Stimulated activated CD4-positive, alpha-beta T cell treated with anti-CD3 and anti-CD28 coated beads, Interleukin-1b, Interleukin-23, amount 100 ng/mL, for 1 hour (primary cell): Measurements from ENCODE around the gene BPNT1.
"Not testable (repeated sequence)": the region's sequence is repeated elsewhere in the genome, so short reads cannot be mapped to it uniquely, and the experiment has no call there.

Source experiments
- DNase-seq, 2 donors: peaks; one replicate each; pipeline ENCODE4 v3.0.0-alpha.2; 2020; ENCODE audit warnings: low read depth in 2 of 2

Gene BPNT1

GRCh38 chr1:220089650-220090556, at the start of gene BPNT1:
TSS of gene BPNT1 (minus strand) at chr1:220089788. CDS start at chr1:220079846, 9,942 bp downstream.
- peak; percentile 95 to 99 for DNase-seq

- no peak for DNase-seq
These were observed 47.6 kb upstream of the BPNT1 start for GRCh38 chr1:220137019-220137786.

GRCh38 chr1:220135755-220136154, 46.2 kb upstream of the BPNT1 start:
- no peak for DNase-seq

GRCh38 chr1:220129479-220130210, 40.1 kb upstream of the BPNT1 start:
- no peak for DNase-seq

- DNase-seq: no peak
These were observed 37.5 kb upstream of the BPNT1 start for GRCh38 chr1:220127076-220127475.

GRCh38 chr1:220124542-220124941, 35.0 kb upstream of the BPNT1 start:
- no peak for DNase-seq

- DNase-seq: no peak
These were observed 34.3 kb upstream of the BPNT1 start for GRCh38 chr1:220123889-220124288.

- DNase-seq: no peak
These were observed 33.5 kb upstream of the BPNT1 start for GRCh38 chr1:220123066-220123465.

- DNase-seq: no peak
These were observed 32.4 kb upstream of the BPNT1 start for GRCh38 chr1:220121791-220122530.

- DNase-seq: no peak
These were observed 29.5 kb upstream of the BPNT1 start for GRCh38 chr1:220119043-220119512.

GRCh38 chr1:220113136-220113695, 23.6 kb upstream of the BPNT1 start:
- DNase-seq: no peak

GRCh38 chr1:220112600-220112999, 23.0 kb upstream of the BPNT1 start:
- DNase-seq: not testable (repeated sequence)

- DNase-seq: not testable (repeated sequence)
These were observed 20.9 kb upstream of the BPNT1 start for GRCh38 chr1:220110473-220110872.

- no peak for DNase-seq
These were observed 10.2 kb upstream of the BPNT1 start for GRCh38 chr1:220099826-220100225.

- peak; percentile 82 to 94 for DNase-seq
These were observed 4.7 kb upstream of the BPNT1 start, which contains the start of gene IARS2 for GRCh38 chr1:220094016-220094911. TSS of gene IARS2 (plus strand) at chr1:220094132. CDS start at chr1:220094217, 85 bp downstream.

- no peak for DNase-seq
These were observed 3.9 kb upstream of the BPNT1 start for GRCh38 chr1:220093361-220094015.

GRCh38 chr1:220092694-220093093, 3.1 kb upstream of the BPNT1 start:
- no peak for DNase-seq

GRCh38 chr1:220086261-220086686, 3.3 kb downstream of the BPNT1 start:
- not testable (repeated sequence) for DNase-seq

- DNase-seq: no peak
These were observed 5.1 kb downstream of the BPNT1 start for GRCh38 chr1:220084460-220084859.
